NB4 (cell line): ENCODE data around the gene B4GALNT4.

Experiments used
- CTCF ChIP-seq: IDR thresholded peaks from one replicate; pipeline ENCODE4 v1.5.1; 2012; ENCODE audit warnings: low read depth, low read length
- MAX ChIP-seq: IDR thresholded peaks from 2 replicates; pipeline ENCODE4 v1.6.1; 2011; ENCODE audit warnings: low read depth, low read length
- MYC ChIP-seq: IDR thresholded peaks from 2 replicates; pipeline ENCODE4 v1.6.1; 2011; ENCODE audit warnings: low read depth, low read length
- POLR2A ChIP-seq: IDR thresholded peaks from 2 replicates; pipeline ENCODE4 v1.6.1; 2011; ENCODE audit warnings: mild to moderate bottlenecking; ENCODE audit not compliant: insufficient read length; ENCODE audit errors: extremely low read depth

- TF ChIP-seq CTCF: no peak
- no peak for TF ChIP-seq MYC
- TF ChIP-seq POLR2A: no peak
- TF ChIP-seq MAX: no peak
These were observed 47.7 kb downstream of the B4GALNT4 start for GRCh38 chr11:416757-417621.
